GM21825 (cell line): ENCODE results near the gene RHBDL3.
"Not testable (repeated sequence)": the region's sequence is repeated elsewhere in the genome, so short reads cannot be mapped to it uniquely, and the experiment has no call there.

Experiments
- ATAC-seq: cut with Tn5 transposase; IDR thresholded peaks from one replicate; pipeline ENCODE4 v1.9.1; 2021; ENCODE audit warnings: mild to moderate bottlenecking, moderate library complexity; ENCODE audit not compliant: unreplicated experiment

Gene RHBDL3

GRCh38 chr17:32265192-32265923, at the start of gene RHBDL3:
Gene RHBDL3, plus strand, starts transcription at chr17:32265832. Its CDS starts 358 bp downstream, at chr17:32266190.
- ATAC-seq, result no peak

GRCh38 chr17:32222621-32223020, 43.0 kb upstream of the RHBDL3 start:
- no peak for ATAC-seq

- no peak for ATAC-seq
Observed at GRCh38 chr17:32223703-32224102, 41.9 kb upstream of the RHBDL3 start.

- no peak for ATAC-seq
Observed at GRCh38 chr17:32226886-32227285, 38.7 kb upstream of the RHBDL3 start.

GRCh38 chr17:32227910-32228309, 37.7 kb upstream of the RHBDL3 start:
- no peak for ATAC-seq

GRCh38 chr17:32235588-32235987, 30.0 kb upstream of the RHBDL3 start:
- no peak for ATAC-seq

- no peak for ATAC-seq
Observed at GRCh38 chr17:32239456-32239855, 26.2 kb upstream of the RHBDL3 start.

GRCh38 chr17:32240750-32241149, 24.9 kb upstream of the RHBDL3 start:
- no peak for ATAC-seq

- ATAC-seq, result no peak
Observed at GRCh38 chr17:32241640-32242039, 24.0 kb upstream of the RHBDL3 start.

GRCh38 chr17:32249475-32249874, 16.2 kb upstream of the RHBDL3 start:
- ATAC-seq, result no peak

- ATAC-seq, result no peak
Observed at GRCh38 chr17:32253117-32253611, 12.5 kb upstream of the RHBDL3 start.

- no peak for ATAC-seq
Observed at GRCh38 chr17:32256012-32256700, 9.5 kb upstream of the RHBDL3 start.

GRCh38 chr17:32256701-32257019, 9.0 kb upstream of the RHBDL3 start:
- ATAC-seq, result no peak

- no peak for ATAC-seq
Observed at GRCh38 chr17:32258383-32259140, 7.1 kb upstream of the RHBDL3 start.

GRCh38 chr17:32259586-32259985, 6.0 kb upstream of the RHBDL3 start:
- ATAC-seq, result no peak

- ATAC-seq, result no peak
Observed at GRCh38 chr17:32261417-32261736, 4.3 kb upstream of the RHBDL3 start.

GRCh38 chr17:32261936-32262510, 3.6 kb upstream of the RHBDL3 start:
- ATAC-seq, result no peak

GRCh38 chr17:32263515-32263914, 2.1 kb upstream of the RHBDL3 start:
- not testable (repeated sequence) for ATAC-seq

GRCh38 chr17:32264140-32264799, 1.4 kb upstream of the RHBDL3 start:
- ATAC-seq, result no peak

GRCh38 chr17:32264823-32265191, 825 bp upstream of the RHBDL3 start:
- no peak for ATAC-seq

GRCh38 chr17:32266051-32266388, 388 bp downstream of the RHBDL3 start:
- no peak for ATAC-seq
